ENCODE data around the gene LAGE3. TPM values are rescaled to one million over a fixed set of nuclear protein-coding genes. Genes with fewer than 3 reads are reported as not detected.

The LAGE3 gene
- total and polyA plus RNA-seq, 2 of the 13 experiments (the other 11 are each of a cell fraction or from before 2014, with no cell fraction given) = 7.6 to 12.7 TPM

DNA sequence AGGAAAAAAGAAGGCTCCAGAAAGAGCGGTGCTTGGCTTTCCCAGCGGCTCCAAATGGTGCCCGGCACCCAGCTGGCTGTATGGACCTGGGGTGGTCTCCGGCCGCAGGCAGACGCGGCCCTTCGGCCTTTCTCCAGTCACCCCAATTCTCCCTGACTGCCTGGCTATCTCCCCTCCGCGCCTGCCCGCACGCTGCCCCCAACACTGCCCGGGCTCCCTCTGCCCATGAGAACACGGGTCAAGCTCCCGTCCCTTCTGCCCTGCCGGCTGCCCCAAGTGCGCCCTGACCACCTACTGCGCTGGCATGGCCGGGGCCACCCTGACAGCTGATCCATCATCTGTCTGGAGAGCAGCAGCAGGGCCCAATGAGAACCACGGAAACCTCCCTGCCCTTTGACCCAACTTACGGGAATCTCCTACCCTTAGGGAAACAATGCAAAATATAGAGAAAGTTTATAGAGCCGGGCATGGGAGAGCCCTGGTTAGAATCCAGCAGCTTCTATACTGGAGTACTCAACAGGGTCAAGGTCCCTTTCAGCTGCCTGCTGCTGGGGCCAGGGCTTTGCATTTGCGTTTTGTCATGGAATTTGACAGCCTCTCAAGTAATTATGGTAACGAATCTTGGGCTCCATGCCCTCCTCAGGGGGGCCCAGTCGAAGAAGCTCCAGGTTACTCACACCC, 38.2 kb upstream of the LAGE3 start (continued):
- no peak for TF ChIP-seq ZNF142 (CRISPR knock-in tag; IDR thresholded peaks at IDR 0.05)
- TF ChIP-seq MTF2 (CRISPR knock-in tag; IDR thresholded peaks at IDR 0.05; ENCODE audit: borderline replicate concordance) = no peak
- TF ChIP-seq, protein P1, sequence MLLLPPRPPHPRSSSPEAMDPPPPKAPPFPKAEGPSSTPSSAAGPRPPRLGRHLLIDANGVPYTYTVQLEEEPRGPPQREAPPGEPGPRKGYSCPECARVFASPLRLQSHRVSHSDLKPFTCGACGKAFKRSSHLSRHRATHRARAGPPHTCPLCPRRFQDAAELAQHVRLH (CRISPR knock-in tag; IDR thresholded peaks at IDR 0.05; ENCODE audit: borderline replicate concordance, low read depth) = no peak
- TF ChIP-seq PRDM4 (CRISPR knock-in tag; IDR thresholded peaks at IDR 0.05; ENCODE audit: borderline replicate concordance) = no peak
- no peak for TF ChIP-seq ZNF75D (CRISPR knock-in tag; IDR thresholded peaks at IDR 0.05; ENCODE audit: borderline replicate concordance)
- 0 out of 2 replicates have a peak, but pooled peaks have one; percentile 15 for TF ChIP-seq SMAD3 (CRISPR knock-in tag; IDR thresholded peaks at IDR 0.05)
- TF ChIP-seq CBX1 (IDR thresholded peaks at IDR 0.05; ENCODE audit: low read depth) = no peak
- TF ChIP-seq ZNF530 (CRISPR knock-in tag; IDR thresholded peaks at IDR 0.05; ENCODE audit: low read depth) = no peak
- TF ChIP-seq SPEN (CRISPR knock-in tag; IDR thresholded peaks at IDR 0.05; ENCODE audit: low read depth) = no peak
- TF ChIP-seq RELA (CRISPR knock-in tag; IDR thresholded peaks at IDR 0.05) = no peak
- no peak for TF ChIP-seq ZNF468 (CRISPR knock-in tag; IDR thresholded peaks at IDR 0.05)
- TF ChIP-seq ZSCAN21 (CRISPR knock-in tag; IDR thresholded peaks at IDR 0.05; ENCODE audit: borderline replicate concordance) = peak; percentile 38; the same call in 1 of the 2 replicates
- no peak for TF ChIP-seq TRIM24 (CRISPR knock-in tag; IDR thresholded peaks at IDR 0.05)
- TF ChIP-seq RFX3 (CRISPR knock-in tag; IDR thresholded peaks at IDR 0.05) = no peak
- TF ChIP-seq ZNF569 (CRISPR knock-in tag; IDR thresholded peaks at IDR 0.05; ENCODE audit: borderline replicate concordance) = no peak
- TF ChIP-seq ZNF263 (CRISPR knock-in tag; IDR thresholded peaks at IDR 0.05) = no peak
- TF ChIP-seq RFXAP (CRISPR knock-in tag; IDR thresholded peaks at IDR 0.05; ENCODE audit: borderline replicate concordance) = no peak
- TF ChIP-seq CEBPB (IDR thresholded peaks at IDR 0.05; ENCODE audit: borderline replicate concordance, low read depth, low read length) = no peak
- TF ChIP-seq, protein P2, sequence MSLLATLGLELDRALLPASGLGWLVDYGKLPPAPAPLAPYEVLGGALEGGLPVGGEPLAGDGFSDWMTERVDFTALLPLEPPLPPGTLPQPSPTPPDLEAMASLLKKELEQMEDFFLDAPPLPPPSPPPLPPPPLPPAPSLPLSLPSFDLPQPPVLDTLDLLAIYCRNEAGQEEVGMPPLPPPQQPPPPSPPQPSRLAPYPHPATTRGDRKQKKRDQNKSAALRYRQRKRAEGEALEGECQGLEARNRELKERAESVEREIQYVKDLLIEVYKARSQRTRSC (CRISPR knock-in tag; IDR thresholded peaks at IDR 0.05; ENCODE audit: low read depth) = no peak
- no peak for TF ChIP-seq ZNF256 (CRISPR knock-in tag; conservative IDR thresholded peaks at IDR 0.05)
